Measurements from ENCODE around the gene NBAS. TPM values are rescaled to one million over a fixed set of nuclear protein-coding genes. Genes with fewer than 3 reads are reported as not detected.

The NBAS gene
- total and polyA plus RNA-seq, 2 of the 4 experiments (the other 2 are of a cell fraction): 22.3 to 105 TPM

- Histone ChIP-seq H3K9me3 (ENCODE audit: control insufficient read depth, insufficient read depth, low read length) (no peaks in the 10 kb centered on the region), H3K27ac (ENCODE audit: insufficient read depth, low read length) (no peak overlapping the region), H3K18ac (ENCODE audit: low read depth, low read length) (no peak overlapping the region), H2AK5ac (ENCODE audit: low read depth, low read length) (no peak overlapping the region), H3K79me1 (ENCODE audit: low read depth in 1 of 2, low read length in 2 of 2) (no peaks in the 10 kb centered on the region), H2BK15ac (ENCODE audit: low read depth, low read length) (no peak overlapping the region), H4K8ac (ENCODE audit: low read depth in 2 of 2, low read length in 2 of 2) (no peak overlapping the region), H3K9ac (ENCODE audit: low read depth, low read length) (no peak overlapping the region), H4K91ac (ENCODE audit: insufficient read depth, low read depth, low read length) (no peak overlapping the region), H2BK5ac (ENCODE audit: low read depth, low read length, poor library complexity, severe bottlenecking) (no peak overlapping the region), H3K4me1 (ENCODE audit: control insufficient read depth, insufficient read depth, low read length) (no peaks in the 10 kb centered on the region), H3K4me3 (ENCODE audit: insufficient read depth, low read depth, low read length) (no peak overlapping the region), H2BK20ac (ENCODE audit: low read depth, low read length) (no peak overlapping the region), H3K9me1 (ENCODE audit: insufficient read depth, low read length) (no peaks in the 10 kb centered on the region), H3K36me3 (ENCODE audit: control insufficient read depth, insufficient read depth, low read length) (no peaks in the 10 kb centered on the region), H3K27me3 (ENCODE audit: control insufficient read depth, insufficient read depth, low read length) (no peaks in the 10 kb centered on the region), H2BK120ac (ENCODE audit: low read depth, low read length) (no peak overlapping the region), H3K14ac (replicated peaks; ENCODE audit: low read depth, low read length) (no peak overlapping the region), H3K4ac (ENCODE audit: low read depth, low read length) (no peak overlapping the region), H4K20me1 (ENCODE audit: insufficient read depth, low read length) (no peaks in the 10 kb centered on the region), H3K23ac (ENCODE audit: low read depth, low read length) (no peak overlapping the region), H3K4me2 (ENCODE audit: low read depth, low read length) (no peak overlapping the region), H4K5ac (ENCODE audit: low read depth, low read length) (no peak overlapping the region), H2AK9ac (replicated peaks; ENCODE audit: low read depth, low read length, poor library complexity) (no peak overlapping the region), H2AFZ (replicated peaks; ENCODE audit: low read length, poor library complexity) (no peak overlapping the region), H3K56ac (ENCODE audit: extremely low read depth, insufficient read depth, low read length) (no peak overlapping the region)
- dilution Hi-C loops (cut with HindIII; ENCODE audit: low sequenced_read_pairs, unreplicated experiment) (no loop called here), in situ Hi-C loops (cut with MboI; ENCODE audit: low sequenced_read_pairs) (loop anchor here (25.0 kb wide), 2 partner anchors 540 to 1065 kb away; no protein-coding TSS in a partner anchor), intact Hi-C loops (cut with micrococcal nuclease) (loop anchor here (5.0 to 10.0 kb wide), 3 partner anchors 945 to 1150 kb away; partner anchors contain the start of gene LRATD1)
- CTCF ChIA-PET: interaction anchor here (0.5 to 1.8 kb wide), 15 partner anchors 11 to 1158 kb away, joined by 3 to 13 read pairs (median 3); partner anchors contain the start of gene NBAS
- TF ChIP-seq SMC3 (IDR thresholded peaks at IDR 0.05; ENCODE audit: low read depth, low read length) (peak; percentile 73), CHD1 (IDR thresholded peaks at IDR 0.05; ENCODE audit: low read depth, low read length) (no peak), RAD21 (IDR thresholded peaks at IDR 0.05; ENCODE audit: low read length) (peak; percentile 91)
- TF ChIP-seq, protein P1, sequence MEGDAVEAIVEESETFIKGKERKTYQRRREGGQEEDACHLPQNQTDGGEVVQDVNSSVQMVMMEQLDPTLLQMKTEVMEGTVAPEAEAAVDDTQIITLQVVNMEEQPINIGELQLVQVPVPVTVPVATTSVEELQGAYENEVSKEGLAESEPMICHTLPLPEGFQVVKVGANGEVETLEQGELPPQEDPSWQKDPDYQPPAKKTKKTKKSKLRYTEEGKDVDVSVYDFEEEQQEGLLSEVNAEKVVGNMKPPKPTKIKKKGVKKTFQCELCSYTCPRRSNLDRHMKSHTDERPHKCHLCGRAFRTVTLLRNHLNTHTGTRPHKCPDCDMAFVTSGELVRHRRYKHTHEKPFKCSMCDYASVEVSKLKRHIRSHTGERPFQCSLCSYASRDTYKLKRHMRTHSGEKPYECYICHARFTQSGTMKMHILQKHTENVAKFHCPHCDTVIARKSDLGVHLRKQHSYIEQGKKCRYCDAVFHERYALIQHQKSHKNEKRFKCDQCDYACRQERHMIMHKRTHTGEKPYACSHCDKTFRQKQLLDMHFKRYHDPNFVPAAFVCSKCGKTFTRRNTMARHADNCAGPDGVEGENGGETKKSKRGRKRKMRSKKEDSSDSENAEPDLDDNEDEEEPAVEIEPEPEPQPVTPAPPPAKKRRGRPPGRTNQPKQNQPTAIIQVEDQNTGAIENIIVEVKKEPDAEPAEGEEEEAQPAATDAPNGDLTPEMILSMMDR (conservative IDR thresholded peaks at IDR 0.05; ENCODE audit: low read depth, low read length): peak; percentile 84
- POLR2A ChIA-PET (ENCODE audit: unreplicated experiment): interaction anchor here (0.6 kb wide), 1 partner anchor 19 kb away, joined by 4 read pairs; no protein-coding TSS in a partner anchor
- DNase-seq (peak; percentile 78), ATAC-seq (ENCODE audit: low read depth) (peak; percentile 98)
- BruUV-seq (replicated peaks): no TSS peak
- WGBS, 2 experiments (ENCODE audit: extremely low coverage in 2 of 2, insufficient read length in 1 of 2): 0% methylated on average over 2 of the region's 7 CpGs; no CpG with 5 or more reads in 1 of the 2 experiments
These were observed 16.1 kb upstream of the NBAS start for GRCh38 chr2:15577071-15577735.

Data from IMR-90 (cell line).